Lower leg skin (tissue), 4 donors: Measurements from ENCODE around the gene HS6ST2. TPM values are rescaled to one million over a fixed set of nuclear protein-coding genes. Genes with fewer than 3 reads are reported as not detected.

Experiments used
- DNase-seq, 2 donors: peaks; one replicate each; pipeline ENCODE4 v3.0.0-alpha.2; 2019; ENCODE audit warnings: low spot score in 2 of 2
- H3K4me3 ChIP-seq: fragments of 200-600 bp; sonication (generic); 2 replicates; pipeline ENCODE4 v1.5.1; 2017; ENCODE audit warnings: mild to moderate bottlenecking, low read depth; ENCODE audit not compliant: poor library complexity, severe bottlenecking
- CTCF ChIP-seq, 3 donors: fragments of 450-650 bp; IDR thresholded peaks; one replicate each; pipeline ENCODE4 v1.5.1; 2016; ENCODE audit warnings: antibody characterized with exemption in 3 of 3, mild to moderate bottlenecking in 3 of 3, moderate library complexity in 2 of 3
- POLR2A ChIP-seq, 2 donors: fragments of 450-650 bp; IDR thresholded peaks; one replicate each; pipeline ENCODE4 v1.6.1; 2016 to 2017; ENCODE audit warnings: antibody characterized with exemption in 2 of 2, mild to moderate bottlenecking in 1 of 2, moderate library complexity in 1 of 2
- WGBS, 2 donors: methylation state at CpG; one replicate each; pipeline ENCODE4 v1.1.5; 2018; 5-methylcytosine and 5-hydroxymethylcytosine counted together
- intact Hi-C: fragments of 100-400 bp; cut with DNase I; formaldehyde crosslinking; loops from one replicate; pipeline ENCODE4 v1.15.0; 2023; ENCODE audit warnings: low total_unique reads
- total RNA-seq, 4 donors: library from RNA; depleted of rRNA; stranded (reverse); fragments of >200 nt; gene quantifications; one replicate each; pipeline ENCODE4 v1.1.0, GENCODE V29; 2016

HS6ST2 gene
- total RNA-seq, 4 donors from 2014 or later = 0.17 to 0.29 TPM; not detected in 2

- intact Hi-C loops = no loop called here
- no peak overlapping the region for H3K4me3 ChIP-seq
- DNase-seq = no peak
- TF ChIP-seq CTCF (IDR thresholded peaks at IDR 0.05) = no peak
- TF ChIP-seq POLR2A (IDR thresholded peaks at IDR 0.05) = no peak
Observed at GRCh38 chrX:132818638-132819037, 139.8 kb downstream of the HS6ST2 start.

DNA sequence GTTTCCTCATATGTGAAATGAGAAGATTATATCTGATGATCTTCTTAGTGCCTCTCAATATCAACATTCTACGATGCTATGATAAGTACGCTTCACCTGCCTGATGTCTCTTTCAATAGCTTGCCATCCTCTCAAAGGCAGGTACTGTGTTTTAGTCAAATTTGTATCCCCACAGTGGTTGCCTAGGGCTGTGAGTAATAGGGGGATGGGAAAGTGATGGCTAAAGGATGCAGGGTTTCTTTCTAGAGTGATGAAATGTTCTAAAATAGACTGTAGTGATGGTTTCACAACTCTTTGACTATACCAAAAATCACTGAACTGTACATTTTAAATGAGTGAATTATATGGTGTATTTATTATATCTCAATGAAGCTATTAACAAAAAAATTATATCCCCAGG lies 142.8 kb downstream of the HS6ST2 start:
- 95 to 96% methylated on average over 2 of the region's 2 CpGs for WGBS, 2 donors
- TF ChIP-seq POLR2A (IDR thresholded peaks at IDR 0.05) = no peak
- no peak for TF ChIP-seq CTCF (IDR thresholded peaks at IDR 0.05)
- intact Hi-C loops = no loop called here
- no peak for DNase-seq
- H3K4me3 ChIP-seq = no peak overlapping the region

DNA sequence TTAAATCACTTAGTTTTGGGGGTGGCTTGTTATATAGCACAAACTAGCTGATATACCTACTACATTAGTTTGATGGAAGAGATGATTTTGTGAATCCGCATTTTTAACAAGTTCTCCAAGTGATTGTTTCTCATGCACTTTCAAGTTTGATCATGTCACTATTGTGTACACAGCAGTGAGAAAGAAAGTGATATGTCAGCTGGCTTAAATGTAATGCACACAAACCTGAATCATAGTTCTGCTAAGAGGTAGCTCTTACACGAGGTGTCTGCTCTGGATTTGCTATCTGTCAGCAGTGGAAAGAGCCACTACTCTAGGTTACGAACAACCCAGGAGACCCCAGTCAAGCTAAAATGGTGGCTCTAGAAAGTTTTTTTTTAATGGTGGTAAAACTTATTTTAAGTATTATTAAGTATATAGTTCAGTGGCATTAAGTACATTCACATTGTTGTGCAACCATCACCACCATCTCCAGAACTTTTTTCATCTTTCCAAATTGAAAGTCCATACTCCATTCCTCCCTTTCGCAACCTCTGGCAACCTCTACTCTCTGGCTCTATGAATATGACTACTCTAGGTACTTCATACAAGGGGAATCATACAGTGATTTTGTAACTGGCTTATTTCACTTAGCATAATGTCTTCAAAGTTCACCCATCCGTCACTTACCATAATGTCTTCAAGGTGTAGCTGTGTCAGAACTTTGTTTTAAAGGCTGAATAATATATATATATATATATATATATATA lies 147.3 kb downstream of the HS6ST2 start:
- intact Hi-C loops = no loop called here
- 74 to 85% methylated on average over 5 of the region's 5 CpGs for WGBS, 2 donors
- no peak overlapping the region for H3K4me3 ChIP-seq
- no peak for TF ChIP-seq CTCF (IDR thresholded peaks at IDR 0.05)
- no peak for TF ChIP-seq POLR2A (IDR thresholded peaks at IDR 0.05)
- DNase-seq = no peak

- 51% methylated on average over 3 of the region's 3 CpGs for WGBS, 2 donors
- no peak overlapping the region for H3K4me3 ChIP-seq
- no peak for DNase-seq
- intact Hi-C loops = no loop called here
- no peak for TF ChIP-seq CTCF (IDR thresholded peaks at IDR 0.05)
- TF ChIP-seq POLR2A (IDR thresholded peaks at IDR 0.05) = no peak
Observed at GRCh38 chrX:132810488-132810887, 147.9 kb downstream of the HS6ST2 start.

DNA sequence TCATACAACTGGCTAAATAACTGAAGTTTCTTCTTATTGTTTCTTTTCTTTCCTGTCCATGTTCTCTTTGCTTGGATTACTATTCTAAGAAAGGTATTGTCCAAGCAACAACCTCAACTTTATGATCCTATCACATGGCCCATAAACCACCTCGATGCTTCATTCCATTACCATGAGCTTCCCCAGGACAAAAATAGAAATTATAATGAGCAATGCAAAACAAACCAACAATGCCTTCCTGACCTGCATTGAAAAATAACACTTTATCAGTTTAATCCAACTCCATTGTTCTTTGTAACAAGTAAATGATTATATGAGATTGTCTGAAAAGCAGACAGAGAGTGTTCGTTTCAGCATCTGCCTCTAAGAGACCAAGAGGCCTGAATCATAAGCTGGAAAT lies 148.8 kb downstream of the HS6ST2 start:
- TF ChIP-seq POLR2A (IDR thresholded peaks at IDR 0.05) (no peak), CTCF (IDR thresholded peaks at IDR 0.05) (no peak)

More for the DNA sequence above, 148.8 kb downstream of the HS6ST2 start:
- DNase-seq = no peak
- intact Hi-C loops = no loop called here
- 57 to 69% methylated on average over 2 of the region's 2 CpGs for WGBS, 2 donors
- no peak overlapping the region for H3K4me3 ChIP-seq
